GM12878 (cell line): ENCODE measurements around the gene ANKRD33B. TPM values are rescaled to one million over a fixed set of nuclear protein-coding genes. Genes with fewer than 3 reads are reported as not detected.

ENCODE experiments used
- ATF2 ChIP-seq: IDR thresholded peaks from 2 replicates; pipeline ENCODE4 v1.6.1; 2012; ENCODE audit warnings: low read length, inconsistent platforms
- ATF7 ChIP-seq: fragments of 450-650 bp; IDR thresholded peaks from 2 replicates; pipeline ENCODE4 v1.6.1; 2016; ENCODE audit warnings: low read depth, mild to moderate bottlenecking
- BCL3 ChIP-seq: IDR thresholded peaks from 2 replicates; pipeline ENCODE4 v1.6.1; 2011; ENCODE audit warnings: borderline replicate concordance, low read depth, mild to moderate bottlenecking, moderate library complexity, low read length; ENCODE audit not compliant: insufficient read depth, poor library complexity, severe bottlenecking
- CHD2 ChIP-seq: IDR thresholded peaks from 2 replicates; pipeline ENCODE4 v1.6.1; 2011; ENCODE audit warnings: low read depth, low read length, improper control_type of control experiment, borderline replicate concordance
- DPF2 ChIP-seq: fragments of 450-650 bp; IDR thresholded peaks from 2 replicates; pipeline ENCODE4 v1.6.1; 2017; ENCODE audit warnings: mild to moderate bottlenecking
- ELK1 ChIP-seq: IDR thresholded peaks from 2 replicates; pipeline ENCODE4 v1.6.1; 2012; ENCODE audit warnings: low read depth, low read length, improper control_type of control experiment
- EP300 ChIP-seq, 2 experiments: fragments of 150-350 bp in 1 of 2; IDR thresholded peaks; 2 replicates each; pipeline ENCODE4 v1.6.1; 2011 to 2012; ENCODE audit warnings: low read depth in 2 of 2, low read length in 2 of 2, borderline replicate concordance in 1 of 2, improper control_type of control experiment in 1 of 2, inconsistent platforms in 1 of 2; ENCODE audit not compliant: control insufficient read depth in 1 of 2
- FOXM1 ChIP-seq: IDR thresholded peaks from 2 replicates; pipeline ENCODE4 v1.6.1; 2012; ENCODE audit warnings: low read depth, mild to moderate bottlenecking, inconsistent platforms, low read length, moderate library complexity
- IKZF1 ChIP-seq: fragments of 450-650 bp; conservative IDR thresholded peaks from 2 replicates; pipeline ENCODE4 v1.6.1; 2017; ENCODE audit warnings: antibody characterized with exemption, mild to moderate bottlenecking
- KLF5 ChIP-seq: fragments of 450-650 bp; IDR thresholded peaks from 2 replicates; pipeline ENCODE4 v1.6.1; 2014; ENCODE audit warnings: mild to moderate bottlenecking; ENCODE audit not compliant: partially characterized antibody
- NKRF ChIP-seq: fragments of 450-650 bp; conservative IDR thresholded peaks from 2 replicates; pipeline ENCODE4 v1.6.1; 2017; ENCODE audit warnings: mild to moderate bottlenecking, moderate library complexity
- PAX5 ChIP-seq: IDR thresholded peaks from 2 replicates; pipeline ENCODE4 v1.6.1; 2011; ENCODE audit warnings: low read depth, low read length, borderline replicate concordance
- PBX3 ChIP-seq: IDR thresholded peaks from 2 replicates; pipeline ENCODE4 v1.6.1; 2011; ENCODE audit warnings: mild to moderate bottlenecking, low read depth, low read length, moderate library complexity; ENCODE audit not compliant: insufficient replicate concordance
- RAD51 ChIP-seq: fragments of 450-650 bp; IDR thresholded peaks from 2 replicates; pipeline ENCODE4 v1.6.1; 2016; ENCODE audit warnings: moderate library complexity, mild to moderate bottlenecking, inconsistent platforms
- RCOR1 ChIP-seq: conservative IDR thresholded peaks from 2 replicates; pipeline ENCODE4 v1.6.1; 2012; ENCODE audit warnings: low read depth, low read length, improper control_type of control experiment
- STAT1 ChIP-seq: fragments of 450-650 bp; conservative IDR thresholded peaks from 2 replicates; pipeline ENCODE4 v1.6.1; 2014; ENCODE audit warnings: antibody characterized with exemption, mild to moderate bottlenecking
- STAT3 ChIP-seq: IDR thresholded peaks from 2 replicates; pipeline ENCODE4 v1.6.1; 2011; ENCODE audit warnings: low read depth, low read length, improper control_type of control experiment
- TCF3 ChIP-seq: IDR thresholded peaks from 2 replicates; pipeline ENCODE4 v1.6.1; 2012; ENCODE audit warnings: low read depth, mild to moderate bottlenecking, low read length, borderline replicate concordance; ENCODE audit not compliant: insufficient read depth
- USF1 ChIP-seq: IDR thresholded peaks from 2 replicates; pipeline ENCODE4 v1.6.1; 2011; ENCODE audit warnings: borderline replicate concordance, low read depth, mild to moderate bottlenecking, moderate library complexity, mixed read lengths, low read length; ENCODE audit not compliant: insufficient read depth; ENCODE audit errors: extremely low read length
- USF2 ChIP-seq: IDR thresholded peaks from 2 replicates; pipeline ENCODE4 v1.6.1; 2011; ENCODE audit warnings: low read depth, low read length, improper control_type of control experiment, borderline replicate concordance
- WRNIP1 ChIP-seq: IDR thresholded peaks from 2 replicates; pipeline ENCODE4 v1.6.1; 2011; ENCODE audit warnings: low read depth, low read length, improper control_type of control experiment, borderline replicate concordance
- polyA plus RNA-seq, 11 experiments: library from polyadenylated mRNA; depleted of rRNA in 4 of 11; unstranded in 6 of 11; stranded (reverse) in 5 of 11; fragments of >200 nt; fragmentation: Nextera tagmentation in 4 of 11; fragmentation: Illumina TruSeq in 1 of 11; extraction: Ambion mirVana in 4 of 11; extraction: Trizol in 1 of 11; gene quantifications; 1 replicate in 1 of 11; 2 replicates in 10 of 11; pipeline versions ENCODE4 v1.2.1 to v1.2.3, GENCODE V29; 2011 to 2016; ENCODE audit warnings: inconsistent platforms in 2 of 11, missing spikeins in 2 of 11, low read depth in 1 of 11
- total RNA-seq, 4 experiments: library from RNA; depleted of rRNA in 3 of 4; stranded (reverse); fragments of >200 nt in 3 of 4; fragmentation: Illumina TruSeq in 1 of 4; extraction: Trizol in 1 of 4; gene quantifications; 2 replicates each; pipeline versions ENCODE4 v1.2.1 to v1.2.3, GENCODE V29; 2013 to 2021

Gene ANKRD33B
- total and polyA plus RNA-seq, 10 of the 15 experiments (the other 5 are each of a cell fraction or from before 2014, with no cell fraction given), result 4.9 to 61.6 (median 15.6) TPM

GRCh38 chr5:10578869-10579268 is 15.0 kb downstream of the ANKRD33B start (continued):
- TF ChIP-seq PBX3 (no peak), USF2 (no peak), FOXM1 (no peak), RAD51 (no peak), CHD2 (no peak), ATF7 (0 out of 2 replicates have a peak, but pooled peaks have one; percentile 9), BCL3 (peak; percentile 53), ATF2 (peak; percentile 4; the same call in 1 of the 2 replicates), WRNIP1 (no peak), STAT3 (no peak), STAT1 (no peak), EP300 (IDR thresholded peaks at IDR 0.05; ENCODE audit: borderline replicate concordance in 1 of 2, control insufficient read depth in 1 of 2, low read depth in 2 of 2, low read length in 2 of 2) (0 out of 4 replicates have a peak, but pooled peaks of 1 of the 2 experiments have one; percentile 26), KLF5 (no peak), PAX5 (peak; percentile 96), USF1 (no peak), TCF3 (peak; percentile 44; the same call in 1 of the 2 replicates), DPF2 (peak; percentile 24; the same call in 1 of the 2 replicates), NKRF (no peak), ELK1 (no peak), RCOR1 (no peak), IKZF1 (peak; percentile 79)
